ENCODE measurements around the gene CLDN15.

The CLDN15 gene

GRCh38 chr7:101220295-101220694, 17.3 kb downstream of the CLDN15 start:
- Histone ChIP-seq H3K27me3 (ENCODE audit: low read length) (no peaks in the 10 kb centered on the region), H3K4me3 (ENCODE audit: insufficient read depth, low read length, poor library complexity, severe bottlenecking) (no peak overlapping the region), H3K27ac (ENCODE audit: low read depth, low read length) (no peak overlapping the region), H3K4me2 (ENCODE audit: low read depth, low read length, poor library complexity, severe bottlenecking) (no peak overlapping the region), H3K9me3 (ENCODE audit: insufficient read depth, low read length) (no peaks in the 10 kb centered on the region), H3K79me2 (ENCODE audit: insufficient read depth, low read length) (peaks cover 9% of the 10 kb centered on the region), H2AFZ (ENCODE audit: low read depth, low read length, severe bottlenecking) (no peak overlapping the region), H4K20me1 (ENCODE audit: low read depth, low read length) (no peaks in the 10 kb centered on the region), H3K36me3 (ENCODE audit: low read length) (no peaks in the 10 kb centered on the region), H3K9me2 (replicated peaks; ENCODE audit: insufficient read depth, low read length) (no peaks in the 10 kb centered on the region), H3K9ac (ENCODE audit: low read length) (no peak overlapping the region), H3F3A (ENCODE audit: insufficient read depth) (no peaks in the 10 kb centered on the region)
- TF ChIP-seq, protein P1, sequence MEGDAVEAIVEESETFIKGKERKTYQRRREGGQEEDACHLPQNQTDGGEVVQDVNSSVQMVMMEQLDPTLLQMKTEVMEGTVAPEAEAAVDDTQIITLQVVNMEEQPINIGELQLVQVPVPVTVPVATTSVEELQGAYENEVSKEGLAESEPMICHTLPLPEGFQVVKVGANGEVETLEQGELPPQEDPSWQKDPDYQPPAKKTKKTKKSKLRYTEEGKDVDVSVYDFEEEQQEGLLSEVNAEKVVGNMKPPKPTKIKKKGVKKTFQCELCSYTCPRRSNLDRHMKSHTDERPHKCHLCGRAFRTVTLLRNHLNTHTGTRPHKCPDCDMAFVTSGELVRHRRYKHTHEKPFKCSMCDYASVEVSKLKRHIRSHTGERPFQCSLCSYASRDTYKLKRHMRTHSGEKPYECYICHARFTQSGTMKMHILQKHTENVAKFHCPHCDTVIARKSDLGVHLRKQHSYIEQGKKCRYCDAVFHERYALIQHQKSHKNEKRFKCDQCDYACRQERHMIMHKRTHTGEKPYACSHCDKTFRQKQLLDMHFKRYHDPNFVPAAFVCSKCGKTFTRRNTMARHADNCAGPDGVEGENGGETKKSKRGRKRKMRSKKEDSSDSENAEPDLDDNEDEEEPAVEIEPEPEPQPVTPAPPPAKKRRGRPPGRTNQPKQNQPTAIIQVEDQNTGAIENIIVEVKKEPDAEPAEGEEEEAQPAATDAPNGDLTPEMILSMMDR (IDR thresholded peaks at IDR 0.05; ENCODE audit: insufficient read depth, low read length, poor library complexity, severe bottlenecking), result no peak
- no peak for TF ChIP-seq EZH2phosphoT487 (conservative IDR thresholded peaks at IDR 0.05; ENCODE audit: low read length)

GRCh38 chr7:101218236-101219125, 19.1 kb downstream of the CLDN15 start:
- H3K9me3 ChIP-seq (ENCODE audit: insufficient read depth, low read length), result no peaks in the 10 kb centered on the region
- H3K4me2 ChIP-seq (ENCODE audit: low read depth, low read length, poor library complexity, severe bottlenecking), result peak overlapping the region; percentile 81
- peak overlapping the region; percentile 32 for H2AFZ ChIP-seq (ENCODE audit: low read depth, low read length, severe bottlenecking)
- peaks cover 9% of the 10 kb centered on the region for H3K79me2 ChIP-seq (ENCODE audit: insufficient read depth, low read length)
- H3K9me2 ChIP-seq (replicated peaks; ENCODE audit: insufficient read depth, low read length), result no peaks in the 10 kb centered on the region
- no peaks in the 10 kb centered on the region for H3K36me3 ChIP-seq (ENCODE audit: low read length)
- H3K4me3 ChIP-seq (ENCODE audit: insufficient read depth, low read length, poor library complexity, severe bottlenecking), result peak overlapping the region; percentile 72
- H3K9ac ChIP-seq (ENCODE audit: low read length), result peak overlapping the region; percentile 70
- no peaks in the 10 kb centered on the region for H3K27me3 ChIP-seq (ENCODE audit: low read length)
- no peak for TF ChIP-seq EZH2phosphoT487 (conservative IDR thresholded peaks at IDR 0.05; ENCODE audit: low read length)
- TF ChIP-seq, protein P1 (IDR thresholded peaks at IDR 0.05; ENCODE audit: insufficient read depth, low read length, poor library complexity, severe bottlenecking), result no peak
- H4K20me1 ChIP-seq (ENCODE audit: low read depth, low read length), result no peaks in the 10 kb centered on the region
- no peaks in the 10 kb centered on the region for H3F3A ChIP-seq (ENCODE audit: insufficient read depth)
- no peak overlapping the region for H3K27ac ChIP-seq (ENCODE audit: low read depth, low read length)

DNA sequence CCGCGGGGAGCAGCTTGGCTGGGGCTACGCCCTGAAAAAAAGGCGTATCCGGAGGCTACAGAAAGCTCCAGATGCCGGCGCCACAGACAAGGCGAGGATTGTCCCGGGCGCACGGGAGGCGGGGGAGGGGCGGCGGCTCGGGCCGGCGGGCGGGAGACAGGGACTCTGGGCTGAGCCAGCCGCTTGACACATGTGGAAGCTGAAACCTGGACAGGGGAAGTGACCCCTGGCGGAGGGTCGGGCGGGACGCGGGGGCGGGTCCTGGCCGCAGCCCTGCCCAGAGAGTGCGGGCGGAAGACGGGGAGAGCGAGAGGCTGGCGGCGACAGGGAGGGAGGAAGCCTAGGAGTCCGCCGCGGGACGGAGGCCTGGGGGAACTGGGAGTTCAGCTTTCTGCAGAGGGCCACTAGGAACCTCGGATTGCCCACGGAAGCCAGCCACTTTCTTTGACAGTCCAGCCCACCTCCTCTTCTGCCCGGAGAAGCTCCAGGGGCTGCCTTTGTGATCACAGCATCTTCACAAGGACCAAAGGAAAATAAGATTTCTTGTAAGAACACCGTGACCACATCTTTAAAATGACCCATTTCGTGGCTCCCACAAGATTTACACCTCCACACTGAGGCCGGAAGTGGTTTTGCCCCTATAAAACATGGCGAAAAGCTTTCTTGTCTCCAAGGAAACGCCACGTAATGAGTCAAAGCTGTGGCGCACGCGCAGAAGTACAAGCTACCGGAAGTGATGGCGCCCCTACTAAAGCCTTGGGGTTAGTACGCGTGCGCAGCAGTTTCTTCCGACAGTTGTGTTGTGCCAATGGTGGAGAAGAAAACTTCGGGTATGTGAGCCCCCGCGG, 20.0 kb downstream of the CLDN15 start, which contains the start of the genes PLOD3 and ZNHIT1:
Gene PLOD3 (minus strand): TSS at position 194 of the 848 bp plus-strand sequence. CDS start 307 bp downstream, outside the sequence.
Gene ZNHIT1 (plus strand): TSS at position 778 of the 848 bp plus-strand sequence. CDS start 31 bp downstream, at position 809.
- Histone ChIP-seq H3K79me2 (ENCODE audit: insufficient read depth, low read length) (peaks cover 9% of the 10 kb centered on the region), H3K4me2 (ENCODE audit: low read depth, low read length, poor library complexity, severe bottlenecking) (peak within 1 kb of the TSS; percentile 81), H4K20me1 (ENCODE audit: low read depth, low read length) (no peaks in the 10 kb centered on the region), H3K4me3 (ENCODE audit: insufficient read depth, low read length, poor library complexity, severe bottlenecking) (peak within 1 kb of the TSS; percentile 72), H3K9me3 (ENCODE audit: insufficient read depth, low read length) (no peaks in the 10 kb centered on the region), H3K27me3 (ENCODE audit: low read length) (no peaks in the 10 kb centered on the region), H3K27ac (ENCODE audit: low read depth, low read length) (peak within 1 kb of the TSS; percentile 31), H3K9me2 (replicated peaks; ENCODE audit: insufficient read depth, low read length) (no peaks in the 10 kb centered on the region), H2AFZ (ENCODE audit: low read depth, low read length, severe bottlenecking) (peak within 1 kb of the TSS; percentile 86), H3K9ac (ENCODE audit: low read length) (peak within 1 kb of the TSS; percentile 70), H3K36me3 (ENCODE audit: low read length) (no peaks in the 10 kb centered on the region), H3F3A (ENCODE audit: insufficient read depth) (no peaks in the 10 kb centered on the region)
- TF ChIP-seq, protein P1 (IDR thresholded peaks at IDR 0.05; ENCODE audit: insufficient read depth, low read length, poor library complexity, severe bottlenecking), result no peak
- TF ChIP-seq EZH2phosphoT487 (conservative IDR thresholded peaks at IDR 0.05; ENCODE audit: low read length), result no peak
